T-helper 2 cell (primary cell): ENCODE results near the gene RAET1G.
"Not testable (repeated sequence)": the region's sequence is repeated elsewhere in the genome, so short reads cannot be mapped to it uniquely, and the experiment has no call there.

Source experiments
- DNase-seq, 5 experiments: peaks; one replicate each; pipeline versions ENCODE4 v3.0.0 to v3.0.0-alpha.2; 2012 to 2022

RAET1G gene

DNA sequence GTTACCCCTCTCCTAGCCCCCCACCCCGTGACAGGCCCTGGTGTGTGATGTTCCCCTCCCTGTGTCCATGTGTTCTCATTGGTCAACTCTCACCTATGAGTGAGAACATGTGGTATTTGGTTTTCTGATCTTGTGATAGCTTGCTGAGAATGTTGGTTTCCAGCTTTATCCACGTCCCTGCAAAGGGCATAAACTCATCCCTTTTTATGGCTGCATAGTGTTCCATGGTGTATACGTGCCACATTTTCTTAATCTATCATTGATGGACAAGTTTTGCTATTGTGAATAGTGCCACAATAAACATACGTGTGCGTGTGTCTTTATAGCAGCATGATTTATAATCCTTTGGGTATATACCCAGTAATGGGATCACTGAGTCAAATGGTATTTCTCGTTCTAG, 31.1 kb downstream of the RAET1G start:
- not testable (repeated sequence) for DNase-seq

DNA sequence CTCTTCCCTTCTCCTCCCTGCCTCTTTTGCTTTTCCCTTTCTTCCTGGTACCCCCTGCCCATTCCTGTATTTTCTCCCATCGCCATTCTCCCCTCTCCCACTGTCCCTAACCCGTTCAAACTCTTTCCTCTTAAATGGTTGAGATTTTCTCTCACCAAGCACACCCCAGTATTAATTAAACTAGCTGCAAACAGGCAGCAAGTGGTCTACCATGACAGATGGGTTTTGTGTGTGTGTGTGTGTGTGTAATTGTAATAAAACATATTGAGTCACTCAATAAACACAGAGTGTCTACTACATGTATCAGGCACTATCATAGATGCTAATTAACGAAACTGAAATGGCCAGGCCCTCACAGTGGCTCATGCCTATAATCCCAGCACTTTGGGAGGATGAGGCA, 31.7 kb downstream of the RAET1G start:
- DNase-seq: no peak

DNA sequence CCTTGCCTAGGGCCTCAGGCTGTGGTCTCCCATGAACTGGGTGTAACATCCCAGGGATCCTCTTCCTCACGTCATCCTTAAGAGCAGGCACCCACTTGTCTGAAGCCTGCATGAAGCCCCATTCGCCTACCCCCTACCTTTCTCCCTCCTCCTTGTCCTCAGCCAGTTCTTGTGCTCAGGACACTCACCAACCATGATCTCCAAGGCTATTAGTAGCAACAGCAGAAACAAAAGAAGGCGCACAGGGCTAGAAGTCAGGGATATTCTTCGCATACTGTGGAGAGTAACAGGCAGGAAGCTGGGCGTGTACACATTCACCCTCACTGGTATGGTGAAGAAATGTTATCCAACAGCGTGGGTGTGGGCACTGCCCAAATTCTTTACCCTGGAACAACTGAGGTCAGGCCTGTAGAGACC, 32.3 kb downstream of the RAET1G start:
- DNase-seq: no peak

DNA sequence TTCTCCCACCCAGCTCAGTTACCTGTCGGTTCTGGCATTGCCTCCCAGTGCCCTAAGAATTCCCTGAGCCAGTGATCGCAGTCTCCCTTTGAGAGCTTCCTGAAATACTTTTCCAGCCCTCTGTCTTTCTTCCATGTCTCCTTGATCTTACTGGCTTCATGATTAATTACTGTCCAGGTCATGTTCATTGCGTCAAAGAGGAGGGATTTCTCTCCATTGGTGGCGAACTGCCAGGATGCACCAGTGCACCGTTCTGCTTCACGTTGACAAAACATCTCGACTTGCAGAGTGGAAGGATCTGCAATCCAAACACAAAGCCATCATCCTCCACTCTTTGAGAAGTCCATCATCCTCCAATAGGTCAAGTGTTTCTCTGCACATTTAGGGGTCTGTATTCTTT, 33.6 kb downstream of the RAET1G start:
- DNase-seq: no peak

DNA sequence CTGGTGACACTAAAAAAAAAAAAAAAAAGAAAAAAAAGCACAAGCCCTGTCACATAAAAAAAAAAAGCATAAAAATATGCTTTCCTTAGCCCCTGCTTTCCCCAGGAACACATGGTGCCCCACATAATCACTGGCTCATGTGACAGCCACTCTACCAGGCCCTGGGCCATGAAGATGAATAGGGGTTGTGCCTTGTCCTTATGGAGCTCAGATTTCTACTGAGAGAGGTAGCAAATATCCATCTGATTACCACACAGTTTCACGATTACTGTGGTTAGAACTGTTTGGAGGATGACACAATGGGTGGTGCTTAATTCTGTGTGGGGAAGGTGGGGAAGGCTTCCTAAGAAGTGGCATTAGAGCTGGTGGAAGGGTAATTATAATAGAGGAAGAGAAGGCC, 34.3 kb downstream of the RAET1G start:
- no peak for DNase-seq

DNA sequence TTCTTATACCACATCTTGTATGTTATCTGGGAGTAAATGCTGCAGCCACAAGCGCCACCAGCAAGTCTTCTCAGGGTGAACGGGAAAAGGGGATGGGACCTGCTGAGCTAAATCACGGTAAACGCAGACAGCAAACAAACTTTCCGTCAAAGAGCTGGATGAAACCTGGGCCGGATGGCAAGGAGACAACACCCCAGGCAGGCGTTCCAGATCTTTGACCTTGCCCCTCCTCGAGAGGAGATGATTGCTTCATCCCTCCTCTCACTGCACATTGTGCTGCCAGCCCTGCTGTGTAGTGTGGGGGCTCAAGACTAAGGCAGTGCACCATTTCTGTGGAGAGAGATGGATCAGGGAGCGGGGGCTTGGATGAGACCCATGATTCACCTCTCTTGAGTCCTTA, 34.8 kb downstream of the RAET1G start:
- DNase-seq: no peak

DNA sequence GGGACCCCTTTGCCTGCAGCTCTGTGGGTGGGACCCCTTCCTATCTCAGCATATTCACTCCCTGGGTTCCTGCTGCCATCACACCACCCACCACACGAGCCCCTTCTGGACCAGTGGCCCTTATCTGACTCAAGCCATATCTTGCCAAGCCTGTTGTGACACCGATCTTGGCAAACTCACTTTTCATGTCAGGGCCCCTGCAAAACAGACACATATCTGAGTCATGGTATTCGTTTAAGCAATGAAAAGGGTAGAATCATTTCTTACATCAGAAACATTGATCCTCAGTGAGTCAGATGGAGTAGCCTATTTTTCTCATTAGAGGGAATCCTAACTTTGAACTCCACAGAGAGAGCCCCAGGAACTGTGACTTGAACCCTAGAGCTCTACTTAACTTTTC, 35.6 kb downstream of the RAET1G start:
- no peak for DNase-seq

DNA sequence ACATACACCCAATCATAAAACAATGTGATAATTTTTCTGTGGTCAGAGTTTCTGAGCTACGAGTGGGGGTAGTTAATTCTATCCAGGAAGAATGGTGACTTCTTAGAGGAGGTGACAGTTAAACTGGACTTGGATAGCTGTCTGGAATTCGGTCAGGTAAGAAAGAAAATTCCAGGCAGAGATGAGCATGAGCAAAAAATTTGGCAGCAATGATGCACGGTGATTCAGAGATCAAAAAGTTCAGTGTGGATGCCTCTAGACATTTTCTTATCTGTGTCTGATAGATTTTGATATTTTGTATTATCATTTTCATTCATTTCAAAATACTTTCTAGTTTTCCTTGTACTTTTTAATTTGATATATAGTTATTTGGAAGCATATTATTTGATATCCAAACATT, 37.0 kb downstream of the RAET1G start:
- DNase-seq: no peak

DNA sequence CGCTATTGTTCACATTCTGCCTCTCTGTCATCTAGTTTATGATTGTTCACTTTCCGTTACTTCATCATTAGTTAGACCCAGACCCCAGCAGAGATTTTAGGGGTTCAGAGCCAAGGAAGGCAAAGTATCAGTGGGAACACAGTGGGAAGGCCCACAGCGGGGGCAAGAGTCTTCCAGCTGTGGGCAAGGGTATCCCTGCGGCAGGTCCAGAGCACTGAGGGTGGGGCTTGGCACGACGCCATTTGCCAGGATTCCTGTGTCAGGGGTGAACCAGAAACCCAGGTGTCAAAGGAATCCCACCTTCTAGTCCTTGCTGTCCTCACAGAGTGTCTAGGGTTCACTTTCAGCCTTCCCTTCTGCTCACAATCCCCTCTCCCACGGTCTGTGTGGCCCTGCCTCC, 38.3 kb downstream of the RAET1G start:
- no peak for DNase-seq

DNA sequence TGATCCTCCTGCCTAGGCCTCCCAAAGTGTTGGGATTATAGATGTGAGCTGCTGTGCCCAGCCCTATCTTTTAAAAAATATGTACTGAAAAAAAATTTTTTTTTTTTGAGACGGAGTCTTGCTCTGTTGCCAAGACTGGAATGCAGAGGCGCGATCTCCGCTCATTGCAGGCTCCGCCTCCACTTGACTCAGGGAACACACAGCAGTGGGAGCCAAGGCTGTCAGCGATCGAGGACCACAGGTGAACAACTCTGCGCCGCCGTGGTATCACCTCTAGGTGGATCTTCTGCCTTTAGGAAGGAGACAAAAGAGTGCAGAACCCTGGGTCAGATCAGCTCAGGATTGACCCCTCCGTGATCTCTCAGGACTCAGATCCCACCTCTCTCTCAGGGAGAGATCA, 38.7 kb downstream of the RAET1G start:
- DNase-seq: no peak

DNA sequence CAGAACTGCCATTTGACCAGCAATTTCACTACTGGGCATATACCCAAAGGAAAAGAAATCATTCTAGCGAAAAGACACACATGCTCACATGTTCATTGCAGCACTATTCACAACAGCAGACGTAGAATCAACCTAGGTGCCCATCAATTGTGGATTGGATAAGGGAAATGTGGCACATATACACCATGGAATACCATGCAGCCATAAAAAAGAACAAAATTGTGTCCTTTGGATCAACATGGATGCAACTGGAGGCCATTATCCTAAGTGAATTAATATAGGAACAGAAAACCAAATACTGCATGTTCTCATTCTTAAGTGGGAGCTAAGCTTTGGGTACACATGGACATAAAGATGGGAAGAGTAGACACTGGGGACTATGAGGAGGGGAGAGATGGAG, 41.1 kb downstream of the RAET1G start:
- no peak for DNase-seq

DNA sequence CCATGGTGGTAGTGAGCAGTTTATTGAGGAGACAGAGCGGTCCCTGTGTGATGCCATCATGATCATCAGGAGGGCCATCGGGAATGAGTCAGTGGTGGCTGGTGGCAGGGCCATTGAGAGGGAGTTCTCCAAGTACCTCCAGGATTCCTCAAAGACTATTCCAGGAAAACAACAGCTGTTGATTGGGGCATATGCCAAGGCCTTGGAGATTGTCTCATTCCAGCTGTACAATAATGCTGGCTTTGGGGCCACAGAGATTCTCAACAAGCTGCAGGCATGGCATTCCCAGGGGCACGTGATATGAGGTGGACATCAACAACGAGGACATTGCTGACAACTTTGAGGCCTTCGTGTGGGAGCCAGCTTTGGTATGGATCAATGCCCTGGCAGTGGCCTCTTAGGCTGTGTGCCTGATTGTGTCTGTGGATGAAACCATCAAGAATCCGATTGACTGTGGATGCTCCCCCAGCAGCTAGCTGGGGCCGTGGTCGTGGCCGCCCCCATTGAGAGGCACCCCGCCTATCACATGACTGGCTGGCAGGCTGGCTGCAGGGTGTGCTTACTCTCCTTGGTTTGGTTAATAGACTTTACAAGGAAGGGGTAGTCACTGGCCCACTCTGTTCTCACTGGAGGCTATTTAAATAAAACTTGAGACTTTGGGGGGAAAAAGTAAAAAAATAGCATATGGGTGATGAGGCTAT, 41.7 kb downstream of the RAET1G start:
- DNase-seq: no peak

DNA sequence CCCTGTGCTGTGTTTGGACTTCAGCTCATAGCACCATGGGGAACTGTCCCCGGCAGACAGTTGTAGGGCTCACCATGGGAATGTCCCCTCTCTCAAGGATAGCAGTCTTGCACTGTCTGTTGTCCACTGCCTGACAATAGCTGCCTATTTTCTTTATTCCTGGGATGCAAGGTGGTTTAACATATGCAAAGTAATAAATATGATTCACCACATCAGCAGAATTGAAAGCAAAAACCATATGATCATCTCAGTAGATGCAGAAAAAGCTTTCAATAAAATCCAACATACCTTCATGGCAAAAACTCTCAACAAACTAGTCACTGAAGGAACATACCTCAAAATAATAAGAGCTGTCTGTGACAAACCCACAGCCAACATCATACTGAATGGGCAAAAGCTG, 45.3 kb downstream of the RAET1G start:
- DNase-seq: no peak

DNA sequence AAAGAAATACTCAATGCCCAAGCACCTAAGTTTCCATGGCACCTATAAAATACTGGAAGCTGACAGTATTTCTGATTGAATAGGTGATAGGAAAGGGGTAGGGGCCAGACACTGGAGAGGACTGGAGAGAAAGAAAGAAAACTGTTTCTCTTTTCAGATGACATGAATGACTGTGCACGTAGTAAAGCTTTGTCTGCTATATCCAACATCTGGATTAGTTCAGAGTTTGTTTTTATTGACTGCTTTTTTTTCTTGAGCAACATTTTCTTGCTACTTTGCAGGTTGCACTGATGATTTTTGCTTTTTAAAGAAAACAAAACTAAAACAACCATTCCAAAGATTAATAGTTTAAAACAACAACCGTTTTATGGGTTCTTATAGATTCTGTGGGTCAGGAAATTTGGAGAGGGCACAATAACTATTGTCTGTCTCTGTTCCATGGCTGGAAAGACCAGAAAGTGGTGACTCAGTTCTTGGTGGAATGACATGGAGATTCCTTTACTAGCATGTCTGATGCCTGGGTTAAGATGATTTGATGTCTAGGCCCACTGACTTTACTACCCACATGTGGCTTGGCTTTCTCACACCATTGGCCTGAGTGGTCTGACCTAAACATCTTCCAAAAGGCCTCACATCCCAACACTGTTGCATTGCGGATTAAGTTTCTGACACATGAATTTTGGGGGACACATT, 46.5 kb downstream of the RAET1G start:
- no peak for DNase-seq

DNA sequence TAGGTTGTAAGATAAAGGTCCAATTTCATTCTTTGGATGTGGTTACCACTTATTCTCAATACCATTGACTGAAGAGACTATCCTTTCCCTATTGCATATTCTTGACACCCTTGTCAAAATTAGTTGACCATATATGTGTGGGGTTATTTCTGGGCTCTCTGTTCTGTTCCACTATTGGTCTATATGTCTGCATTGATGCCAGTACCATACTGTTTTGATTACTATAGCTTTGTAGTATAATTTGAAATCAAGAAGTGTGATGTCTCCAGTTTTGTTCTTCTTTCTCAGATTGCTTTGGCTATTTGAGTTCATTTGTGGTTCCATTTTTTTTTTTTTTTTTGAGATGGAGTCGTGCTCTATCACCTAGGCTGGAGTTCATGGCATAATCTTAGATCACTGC, 50.7 kb downstream of the RAET1G start:
- no peak for DNase-seq

DNA sequence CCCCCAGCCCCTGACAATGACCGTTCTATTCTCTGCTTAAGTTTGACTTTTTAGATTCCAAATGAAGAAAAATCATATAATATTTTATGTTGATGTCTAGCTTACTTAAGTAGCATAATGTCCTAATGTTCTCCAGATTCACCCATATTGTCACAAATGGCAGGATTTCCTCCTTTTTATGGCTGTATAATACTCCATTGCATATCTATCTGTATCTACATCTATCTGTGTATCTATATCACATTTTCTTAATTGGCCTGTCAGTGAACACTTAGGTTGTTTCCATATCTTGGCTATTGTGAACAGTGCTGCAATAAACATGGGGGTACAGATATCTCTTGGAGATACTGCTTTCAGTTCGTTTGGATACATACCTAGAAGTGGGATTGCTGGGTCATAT, 51.7 kb downstream of the RAET1G start:
- no peak for DNase-seq

DNA sequence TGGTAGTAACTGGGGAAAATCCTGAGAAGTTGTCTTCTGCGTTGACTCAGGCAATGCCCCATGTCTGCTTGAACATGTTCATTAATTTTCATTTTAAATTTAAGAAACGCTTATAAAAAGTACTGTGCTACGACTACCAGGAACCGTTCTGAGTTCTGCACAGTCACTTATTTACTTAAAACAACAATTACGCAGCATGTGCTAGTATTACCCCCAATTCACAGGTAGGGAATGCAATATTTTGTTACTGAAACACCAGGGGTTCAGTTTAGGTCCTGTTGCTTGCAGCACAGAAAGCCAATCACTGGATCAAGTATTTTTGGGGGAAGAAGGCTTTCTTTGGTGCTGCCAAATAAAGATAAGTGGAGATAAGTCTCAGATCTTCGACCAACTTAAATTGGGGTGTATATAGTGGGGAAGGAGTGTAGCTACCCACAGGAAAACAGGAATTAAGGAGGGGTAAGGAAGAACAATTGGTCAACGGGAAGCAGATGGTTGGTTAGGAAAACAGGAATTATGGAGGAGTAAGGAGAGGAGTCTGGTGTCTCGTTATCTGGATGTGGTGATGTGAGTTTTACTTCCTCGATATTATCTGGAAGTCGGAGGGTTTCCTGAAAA, 53.5 kb downstream of the RAET1G start:
- no peak for DNase-seq

DNA sequence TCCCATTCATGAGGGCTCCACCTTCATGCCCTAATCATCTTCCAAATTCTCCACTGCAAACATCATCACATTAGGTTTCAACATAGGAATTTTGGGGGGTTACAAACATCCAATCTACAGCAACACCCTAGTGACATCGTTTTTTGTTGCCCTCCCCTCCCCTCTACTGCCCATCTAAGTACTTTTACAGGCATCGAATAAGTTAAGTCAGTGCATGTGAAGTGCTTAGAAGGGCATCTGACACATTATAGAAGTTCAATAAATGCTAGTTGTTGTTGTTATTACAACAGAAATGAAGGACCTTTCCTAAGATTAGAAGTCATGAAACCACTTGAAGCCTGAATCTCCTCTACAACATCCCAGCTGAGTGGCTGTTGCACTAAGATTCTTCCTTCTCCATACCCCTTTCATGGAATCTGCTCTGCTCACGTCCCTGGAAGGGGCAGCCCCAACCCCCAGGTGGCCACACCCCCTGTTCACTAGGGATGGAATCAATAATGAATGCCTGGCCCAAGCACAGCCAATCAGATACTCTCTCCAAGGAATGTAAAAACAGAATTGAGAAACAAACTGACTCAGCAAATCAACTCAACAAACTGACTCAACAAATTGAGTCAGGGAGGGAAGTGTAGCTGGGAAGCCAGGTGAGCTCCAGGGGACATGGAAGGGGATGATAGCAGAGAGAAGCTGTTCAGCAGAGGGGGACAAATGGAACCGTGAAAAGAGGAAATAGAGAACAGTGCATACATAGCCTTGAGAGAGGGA, 54.9 kb downstream of the RAET1G start:
- no peak for DNase-seq
